ENCODE measurements around the gene DOCK2.

The DOCK2 gene

DNA sequence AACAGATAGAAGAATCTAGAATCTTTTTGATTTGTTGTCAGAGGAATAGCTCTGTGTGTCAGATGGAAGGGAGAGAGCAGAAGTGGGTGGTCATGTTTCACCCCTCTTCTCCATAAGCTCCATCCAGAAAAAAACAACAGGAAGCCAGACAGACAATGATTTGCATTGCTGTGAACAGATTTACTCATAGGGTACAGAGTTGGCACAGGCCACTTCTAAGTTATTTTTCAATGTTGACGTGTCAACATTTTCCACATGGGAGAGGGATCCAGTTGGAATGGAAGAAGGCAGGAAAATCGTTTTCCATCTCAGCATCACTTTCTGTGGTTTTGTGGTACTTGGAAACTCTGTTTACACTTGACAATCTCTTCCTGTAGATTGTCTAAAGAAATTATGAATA is 256.5 kb downstream of the DOCK2 start:
- Histone ChIP-seq H3F3A (ENCODE audit: control insufficient read depth, insufficient read depth) (no peaks in the 10 kb centered on the region), H3K4me1 (ENCODE audit: control insufficient read depth, low read length) (peaks cover 27% of the 10 kb centered on the region), H3K4me2 (ENCODE audit: low read length) (peak overlapping the region; percentile 44), H3K9me2 (replicated peaks; ENCODE audit: control insufficient read depth, low read length) (no peaks in the 10 kb centered on the region), H4K20me1 (ENCODE audit: control insufficient read depth, insufficient read depth, low read depth, low read length) (no peaks in the 10 kb centered on the region), H3K79me2 (ENCODE audit: control insufficient read depth, low read length) (no peaks in the 10 kb centered on the region), H3K4me3 (ENCODE audit: low read length) (peak overlapping the region; percentile 27), H3K27ac (ENCODE audit: low read depth, low read length) (peak overlapping the region; percentile 21), H3K27me3 (ENCODE audit: control insufficient read depth, low read length) (no peaks in the 10 kb centered on the region), H3K9me3 (ENCODE audit: control insufficient read depth, insufficient read depth, low read length) (no peaks in the 10 kb centered on the region), H3K36me3 (ENCODE audit: control insufficient read depth, low read length) (peaks cover 12% of the 10 kb centered on the region; the same call in 1 of the 2 replicates)
- TF ChIP-seq, protein P1, sequence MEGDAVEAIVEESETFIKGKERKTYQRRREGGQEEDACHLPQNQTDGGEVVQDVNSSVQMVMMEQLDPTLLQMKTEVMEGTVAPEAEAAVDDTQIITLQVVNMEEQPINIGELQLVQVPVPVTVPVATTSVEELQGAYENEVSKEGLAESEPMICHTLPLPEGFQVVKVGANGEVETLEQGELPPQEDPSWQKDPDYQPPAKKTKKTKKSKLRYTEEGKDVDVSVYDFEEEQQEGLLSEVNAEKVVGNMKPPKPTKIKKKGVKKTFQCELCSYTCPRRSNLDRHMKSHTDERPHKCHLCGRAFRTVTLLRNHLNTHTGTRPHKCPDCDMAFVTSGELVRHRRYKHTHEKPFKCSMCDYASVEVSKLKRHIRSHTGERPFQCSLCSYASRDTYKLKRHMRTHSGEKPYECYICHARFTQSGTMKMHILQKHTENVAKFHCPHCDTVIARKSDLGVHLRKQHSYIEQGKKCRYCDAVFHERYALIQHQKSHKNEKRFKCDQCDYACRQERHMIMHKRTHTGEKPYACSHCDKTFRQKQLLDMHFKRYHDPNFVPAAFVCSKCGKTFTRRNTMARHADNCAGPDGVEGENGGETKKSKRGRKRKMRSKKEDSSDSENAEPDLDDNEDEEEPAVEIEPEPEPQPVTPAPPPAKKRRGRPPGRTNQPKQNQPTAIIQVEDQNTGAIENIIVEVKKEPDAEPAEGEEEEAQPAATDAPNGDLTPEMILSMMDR (IDR thresholded peaks at IDR 0.05; ENCODE audit: low read depth, low read length, poor library complexity, severe bottlenecking) = no peak
- TF ChIP-seq EZH2phosphoT487 (IDR thresholded peaks at IDR 0.05; ENCODE audit: borderline replicate concordance, low read length) = no peak

DNA sequence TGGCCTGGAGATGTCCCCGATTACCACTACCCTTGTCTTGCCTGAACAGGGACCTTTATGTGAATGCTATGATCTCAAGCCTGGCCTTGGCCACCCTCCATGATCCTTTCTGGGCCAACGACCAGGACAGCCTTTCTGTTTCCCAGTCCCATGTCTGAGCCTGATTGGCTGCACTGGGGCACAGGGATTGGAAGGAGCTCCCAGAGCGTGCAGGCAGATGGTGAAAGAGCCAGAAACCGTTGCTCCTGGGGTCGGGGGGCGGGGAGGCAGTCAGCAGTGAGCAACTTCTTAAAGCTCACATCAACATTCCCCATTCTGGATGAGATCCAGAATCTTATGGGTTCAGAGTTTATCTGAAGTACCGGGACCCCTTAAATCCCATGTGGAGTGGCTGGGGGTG is 258.9 kb downstream of the DOCK2 start:
- TF ChIP-seq, protein P1 (IDR thresholded peaks at IDR 0.05; ENCODE audit: low read depth, low read length, poor library complexity, severe bottlenecking) = no peak
- TF ChIP-seq EZH2phosphoT487 (IDR thresholded peaks at IDR 0.05; ENCODE audit: borderline replicate concordance, low read length) = no peak
- no peaks in the 10 kb centered on the region for H4K20me1 ChIP-seq (ENCODE audit: control insufficient read depth, insufficient read depth, low read depth, low read length)
- no peak overlapping the region for H3K4me2 ChIP-seq (ENCODE audit: low read length)
- no peaks in the 10 kb centered on the region for H3F3A ChIP-seq (ENCODE audit: control insufficient read depth, insufficient read depth)
- H3K27me3 ChIP-seq (ENCODE audit: control insufficient read depth, low read length) = no peaks in the 10 kb centered on the region
- peaks cover 21% of the 10 kb centered on the region for H3K36me3 ChIP-seq (ENCODE audit: control insufficient read depth, low read length)
- no peaks in the 10 kb centered on the region for H3K9me3 ChIP-seq (ENCODE audit: control insufficient read depth, insufficient read depth, low read length)
- no peaks in the 10 kb centered on the region for H3K79me2 ChIP-seq (ENCODE audit: control insufficient read depth, low read length)
- no peak overlapping the region for H3K27ac ChIP-seq (ENCODE audit: low read depth, low read length)
- H3K4me1 ChIP-seq (ENCODE audit: control insufficient read depth, low read length) = peaks cover 27% of the 10 kb centered on the region
- no peaks in the 10 kb centered on the region for H3K9me2 ChIP-seq (replicated peaks; ENCODE audit: control insufficient read depth, low read length)
- H3K4me3 ChIP-seq (ENCODE audit: low read length) = no peak overlapping the region

DNA sequence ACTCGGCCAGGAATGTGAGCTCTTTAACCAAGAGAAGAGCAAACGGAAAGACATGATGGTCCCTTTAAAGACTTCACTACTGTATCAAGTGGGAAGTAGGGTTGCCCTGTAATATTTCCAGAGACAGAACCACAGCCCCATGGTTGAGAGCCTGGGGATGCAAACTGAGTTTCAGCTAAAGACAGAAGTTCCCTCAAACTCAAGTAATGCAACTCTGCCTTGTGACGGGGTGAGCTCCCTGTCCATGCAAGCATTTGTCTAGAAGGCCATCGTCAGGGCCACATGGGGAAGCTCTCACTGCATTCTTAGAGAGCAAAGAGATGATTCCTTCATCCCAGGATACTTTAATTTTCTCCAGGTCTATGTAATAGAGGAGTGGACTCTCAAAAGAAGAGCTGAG is 260.4 kb downstream of the DOCK2 start:
- H3K27me3 ChIP-seq (ENCODE audit: control insufficient read depth, low read length) = no peaks in the 10 kb centered on the region
- no peak overlapping the region for H3K4me2 ChIP-seq (ENCODE audit: low read length)
- H3K9me3 ChIP-seq (ENCODE audit: control insufficient read depth, insufficient read depth, low read length) = no peaks in the 10 kb centered on the region
- H4K20me1 ChIP-seq (ENCODE audit: control insufficient read depth, insufficient read depth, low read depth, low read length) = no peaks in the 10 kb centered on the region
- H3K27ac ChIP-seq (ENCODE audit: low read depth, low read length) = no peak overlapping the region
- H3K36me3 ChIP-seq (ENCODE audit: control insufficient read depth, low read length) = peaks cover 18% of the 10 kb centered on the region
- H3K79me2 ChIP-seq (ENCODE audit: control insufficient read depth, low read length) = no peaks in the 10 kb centered on the region
- TF ChIP-seq, protein P1 (IDR thresholded peaks at IDR 0.05; ENCODE audit: low read depth, low read length, poor library complexity, severe bottlenecking) = no peak
- TF ChIP-seq EZH2phosphoT487 (IDR thresholded peaks at IDR 0.05; ENCODE audit: borderline replicate concordance, low read length) = no peak
- peaks cover 19% of the 10 kb centered on the region for H3K4me1 ChIP-seq (ENCODE audit: control insufficient read depth, low read length)
- H3K9me2 ChIP-seq (replicated peaks; ENCODE audit: control insufficient read depth, low read length) = no peaks in the 10 kb centered on the region
- no peak overlapping the region for H3K4me3 ChIP-seq (ENCODE audit: low read length)
- H3F3A ChIP-seq (ENCODE audit: control insufficient read depth, insufficient read depth) = no peaks in the 10 kb centered on the region

All from DOHH2 (cell line).